Heart right ventricle (tissue), 16 donors: ENCODE data around the gene USP28. TPM values are rescaled to one million over a fixed set of nuclear protein-coding genes. Genes with fewer than 3 reads are reported as not detected.
A peak's percentile ranks its signal among the peaks of the same experiment; 100 is the strongest.

ENCODE experiments used
- ATAC-seq, 8 donors: fragments of 200-7000 bp; cut with Tn5 transposase; one replicate each; pipeline ENCODE4 v1.9.1; 2020; ENCODE audit warnings: mild to moderate bottlenecking in 8 of 8, moderate library complexity in 8 of 8, moderate number of reproducible peaks in 1 of 8
- DNase-seq, 2 donors: peaks; one replicate each; pipeline ENCODE4 v3.0.0-alpha.2; 2020
- H3K27ac ChIP-seq, 10 donors: fragments of 200-600 bp; sonication (generic) in 2 of 10; one replicate each; pipeline versions ENCODE4 v1.5.0 to v1.8.0; 2020 to 2022; ENCODE audit warnings: mild to moderate bottlenecking in 3 of 10
- H3K27me3 ChIP-seq, 7 donors: fragments of 200-600 bp; one replicate each; pipeline ENCODE4 v1.8.0; 2021 to 2022; ENCODE audit warnings: mild to moderate bottlenecking in 2 of 7
- H3K36me3 ChIP-seq, 9 donors: fragments of 200-600 bp; sonication (generic) in 1 of 9; one replicate each; pipeline versions ENCODE4 v1.5.0 to v1.8.0; 2020 to 2022; ENCODE audit warnings: mild to moderate bottlenecking in 2 of 9
- H3K4me1 ChIP-seq, 9 donors: fragments of 200-600 bp; sonication (generic) in 1 of 9; one replicate each; pipeline versions ENCODE4 v1.5.0 to v1.8.0; 2020 to 2022; ENCODE audit warnings: mild to moderate bottlenecking in 4 of 9
- H3K4me3 ChIP-seq, 10 donors: fragments of 200-600 bp; sonication (generic) in 2 of 10; one replicate each; pipeline versions ENCODE4 v1.5.0 to v1.8.0; 2020 to 2022; ENCODE audit warnings: mild to moderate bottlenecking in 7 of 10, moderate library complexity in 2 of 10
- H3K9me3 ChIP-seq, 11 donors: fragments of 200-600 bp in 10 of 11; sonication (generic) in 2 of 11; one replicate each; pipeline versions ENCODE4 v1.5.0 to v1.8.0; 2013 to 2022; ENCODE audit warnings: mild to moderate bottlenecking in 2 of 11, control low read depth in 1 of 11, moderate library complexity in 1 of 11
- CTCF ChIP-seq, 9 donors: fragments of 200-600 bp; sonication (generic) in 2 of 9; IDR thresholded peaks; one replicate each; pipeline versions ENCODE4 v1.5.0 to v1.8.0; 2021 to 2022; ENCODE audit warnings: antibody characterized with exemption in 9 of 9, mild to moderate bottlenecking in 5 of 9, moderate library complexity in 1 of 9
- WGBS, 2 donors: extraction: QIAGEN DNeasy Blood & Tissue Kit; methylation state at CpG; one replicate each; pipeline ENCODE4 v1.1.7; 2013; ENCODE audit warnings: inconsistent platforms in 1 of 2; 5-methylcytosine and 5-hydroxymethylcytosine counted together
- intact Hi-C, 10 donors: fragments of 100-400 bp; cut with DNase I; formaldehyde crosslinking; loops; one replicate each; pipeline versions ENCODE4 v1.11.1 to v1.14.2; 2022
- polyA plus RNA-seq, 2 donors: library from polyadenylated mRNA; stranded (reverse); fragments of 200-250 nt; gene quantifications; one replicate each; pipeline ENCODE4 v1.2.3, GENCODE V29; 2013
- total RNA-seq, 10 donors: library from RNA; stranded (reverse); fragmentation: NEBNext Ultra II Directional in 3 of 10; extraction: Animal tissue kit (Norgen Biotek cat#: 25700) in 3 of 10; gene quantifications; one replicate each; pipeline versions ENCODE4 v1.2.1 to v1.2.4, GENCODE V29; 2021 to 2023
- donor health status: Arrhythmogenic right ventricular cardiomyopathy.
- donor health status: ischemic (EF 13 %, LVEDD 7.1; RV severe dilation, severe dysfunction).
- donor health status: healthy with polysubstance abuse.
- donor health status: DM: no; HTN: yes; CAD: no.
- donor health status: DM: no; HTN: no; CAD: no.
- donor health status: ischemic (EF 25% LVEDD 6.9; RV normal size, moderate dysfunction).
- donor health status: ischemic (EF 25% LVEDD 5.7; RV mildly dilated, moderate dysfunction).
- donor health status: healthy.
- donor health status: DM: yes; HTN: yes; CAD: no.
- donor health status: Ischemic cardiomyopathy.
- donor health status: ischemic (EF 35%, LVEDD 5.7; RV mildly dilated, moderate dysfunction).
- donor health status: nonischemic (EF 11% LVEDD 7.7; RV severe dilation, severe dysfunction).
- donor health status: DM: yes; HTN: yes; CAD: no.
- donor health status: PGD.
- donor health status: ischemic (EF 29% LVEDD 5.4; RV normal size, mild dysfunction).
- donor health status: nonischemic (EF 23%, LVEDD 6.1; RV moderate dilation, normal function).

USP28 gene
- total and polyA plus RNA-seq, 12 donors, result 29.2 to 174 (median 132) TPM

DNA sequence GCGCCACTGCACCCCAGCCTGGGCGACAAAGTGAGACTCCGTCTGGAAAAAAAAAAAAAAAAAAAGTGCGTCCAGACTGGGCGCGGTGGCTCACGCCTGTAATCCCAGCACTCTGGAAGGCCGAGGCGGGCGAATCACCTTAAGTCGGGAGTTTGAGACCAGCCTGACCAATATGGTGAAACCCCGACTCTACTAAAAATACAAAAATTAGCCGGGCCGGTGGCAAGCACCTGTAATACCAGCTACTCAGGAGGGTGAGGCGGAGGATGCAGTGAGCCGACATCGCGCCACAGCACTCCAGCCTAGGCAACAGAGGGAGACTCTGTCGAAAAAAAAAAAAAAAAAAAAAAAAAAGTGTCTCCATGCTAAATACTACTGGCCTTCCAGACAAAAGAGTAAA lies 1.3 kb downstream of the USP28 start:
- H3K27ac ChIP-seq, result peak overlapping the region; percentile 46 to 98 (median 94)

GRCh38 chr11:113873236-113873626 lies 2.1 kb downstream of the USP28 start:
- DNase-seq, result peak in 1 of 2 donors; percentile 66
- Histone ChIP-seq H3K9me3 (no peaks in the 10 kb centered on the region), H3K27ac (peak overlapping the region; percentile 46 to 98 (median 94)), H3K36me3 (peaks cover 0 to 13% (median 0%) of the 10 kb centered on the region in 9 donors), H3K27me3 (no peaks in the 10 kb centered on the region), H3K4me1 (peaks cover 0 to 61% (median 32%) of the 10 kb centered on the region in 9 donors), H3K4me3 (peak overlapping the region in 9 of 10 donors; percentile 50 to 91 (median 86))
- peak; percentile 23 to 82 (median 73) for ATAC-seq
- WGBS, 2 donors, result 22 to 36% methylated on average over 5 of the region's 5 CpGs
- TF ChIP-seq CTCF (IDR thresholded peaks at IDR 0.05), result no peak
- intact Hi-C loops, result loop anchor here in 3 of 10 donors (10.0 kb wide), 2 partner anchors 302 to 322 kb away; no protein-coding TSS in a partner anchor

More for the DNA sequence above, 1.3 kb downstream of the USP28 start:
- DNase-seq, result no peak
- Histone ChIP-seq H3K4me1 (peaks cover 0 to 62% (median 32%) of the 10 kb centered on the region in 9 donors), H3K4me3 (peak overlapping the region in 9 of 10 donors; percentile 50 to 91 (median 86)), H3K36me3 (peaks cover 0 to 9% (median 0%) of the 10 kb centered on the region in 9 donors), H3K27me3 (no peaks in the 10 kb centered on the region), H3K9me3 (no peaks in the 10 kb centered on the region)
- ATAC-seq, result peak in 1 of 8 donors; percentile 2
- intact Hi-C loops, result loop anchor here in 3 of 10 donors (10.0 kb wide), 2 partner anchors 301 to 321 kb away; no protein-coding TSS in a partner anchor
- WGBS, 2 donors, result 60 to 64% methylated on average over 15 to 19 of the region's 19 CpGs
- no peak for TF ChIP-seq CTCF (IDR thresholded peaks at IDR 0.05)

GRCh38 chr11:113871336-113871735 lies 4.0 kb downstream of the USP28 start:
- TF ChIP-seq CTCF (IDR thresholded peaks at IDR 0.05), result no peak
- peaks cover 0 to 25% (median 0%) of the 10 kb centered on the region in 9 donors for H3K36me3 ChIP-seq
- intact Hi-C loops, result loop anchor here in 3 of 10 donors (10.0 kb wide), 2 partner anchors 303 to 323 kb away; no protein-coding TSS in a partner anchor
- no peaks in the 10 kb centered on the region for H3K9me3 ChIP-seq
- peaks cover 0 to 61% (median 36%) of the 10 kb centered on the region in 9 donors for H3K4me1 ChIP-seq
- peak overlapping the region in 9 of 10 donors; percentile 41 to 98 (median 94) for H3K27ac ChIP-seq
- ATAC-seq (no peak), DNase-seq (no peak)
- WGBS, 2 donors, result 53 to 70% methylated on average over 3 of the region's 3 CpGs
- no peak overlapping the region for H3K4me3 ChIP-seq
- no peaks in the 10 kb centered on the region for H3K27me3 ChIP-seq

DNA sequence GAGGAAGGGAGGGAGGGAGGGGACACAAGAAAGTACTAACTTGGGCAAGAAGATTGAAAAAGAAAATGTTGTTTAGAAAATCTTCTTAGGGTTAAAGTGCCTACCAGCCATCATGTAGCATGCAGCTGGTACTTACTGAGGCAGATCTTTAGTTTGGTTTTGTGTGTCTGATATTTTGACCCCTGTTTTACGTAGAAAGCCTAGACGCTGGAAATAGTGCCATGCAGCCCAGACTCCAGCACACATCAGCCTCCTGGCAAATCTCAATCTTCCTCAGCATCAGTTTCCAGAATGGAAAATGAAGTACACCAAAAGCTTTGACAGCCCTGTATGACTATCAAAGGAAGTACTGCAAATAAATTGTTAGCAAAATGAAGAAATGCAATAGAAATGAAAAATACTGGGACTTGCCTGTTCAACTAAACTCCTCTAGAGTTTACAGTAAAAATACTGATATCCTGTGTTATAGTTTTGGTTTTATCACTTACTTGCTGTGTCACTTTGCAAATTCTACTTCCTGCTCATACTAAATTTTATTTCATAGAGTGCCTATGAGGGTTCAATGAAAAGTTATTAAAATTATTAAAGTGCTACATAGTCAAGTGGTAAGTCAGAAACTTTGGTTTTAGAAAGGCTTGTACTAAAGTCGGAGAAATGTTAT lies 7.4 kb downstream of the USP28 start:
- DNase-seq (no peak), ATAC-seq (no peak)
- Histone ChIP-seq H3K4me1 (peaks cover 0 to 49% (median 18%) of the 10 kb centered on the region in 9 donors), H3K9me3 (no peaks in the 10 kb centered on the region), H3K4me3 (no peak overlapping the region), H3K36me3 (peaks cover 0 to 25% (median 0%) of the 10 kb centered on the region in 9 donors), H3K27me3 (no peaks in the 10 kb centered on the region), H3K27ac (peak overlapping the region in 5 of 10 donors; percentile 2 to 98 (median 41))
- 52 to 65% methylated on average over 3 of the region's 3 CpGs for WGBS, 2 donors
- intact Hi-C loops, result no loop called here
- no peak for TF ChIP-seq CTCF (IDR thresholded peaks at IDR 0.05)
